Gastroesophageal sphincter (tissue), 4 donors: ENCODE results near the gene TCEAL2. TPM values are rescaled to one million over a fixed set of nuclear protein-coding genes. Genes with fewer than 3 reads are reported as not detected.
"Not testable (repeated sequence)": the region's sequence is repeated elsewhere in the genome, so short reads cannot be mapped to it uniquely, and the experiment has no call there.

Source experiments
- ATAC-seq: fragments of 150-250 bp; one replicate; pipeline ENCODE4 v1.9.1; 2016; ENCODE audit warnings: mild to moderate bottlenecking, moderate library complexity
- H3K27ac ChIP-seq, 4 donors: fragments of 200-600 bp; sonication (generic) in 3 of 4; 1 replicate in 3 of 4; 2 replicates in 1 of 4; pipeline ENCODE4 v1.5.1; 2016 to 2019
- H3K27me3 ChIP-seq: fragments of 200-600 bp; sonication (generic); one replicate; pipeline ENCODE4 v1.5.1; 2019
- H3K36me3 ChIP-seq, 2 donors: fragments of 200-600 bp; sonication (generic); one replicate each; pipeline ENCODE4 v1.5.1; 2019; ENCODE audit warnings: control low read depth in 1 of 2
- H3K4me1 ChIP-seq, 3 donors: fragments of 200-600 bp; sonication (generic); 1 replicate in 2 of 3; 2 replicates in 1 of 3; pipeline ENCODE4 v1.5.1; 2016 to 2019; ENCODE audit warnings: control low read depth in 2 of 3
- H3K4me3 ChIP-seq, 2 donors: fragments of 200-600 bp; sonication (generic); one replicate each; pipeline ENCODE4 v1.5.1; 2019; ENCODE audit warnings: mild to moderate bottlenecking in 1 of 2, moderate library complexity in 1 of 2
- H3K9me3 ChIP-seq, 3 donors: fragments of 200-600 bp; sonication (generic); one replicate each; pipeline ENCODE4 v1.5.1; 2017 to 2019; ENCODE audit warnings: control low read depth in 2 of 3
- EP300 ChIP-seq: sonication (generic); formaldehyde crosslinking; IDR thresholded peaks from one replicate; pipeline ENCODE4 v1.6.1; 2017; ENCODE audit warnings: antibody characterized with exemption, mild to moderate bottlenecking
- POLR2A ChIP-seq, 2 donors: fragments of 450-650 bp; IDR thresholded peaks; one replicate each; pipeline ENCODE4 v1.6.1; 2017; ENCODE audit warnings: antibody characterized with exemption in 2 of 2, mild to moderate bottlenecking in 2 of 2, moderate library complexity in 1 of 2
- POLR2AphosphoS5 ChIP-seq: sonication (generic); formaldehyde crosslinking; IDR thresholded peaks from one replicate; pipeline ENCODE4 v1.6.1; 2017; ENCODE audit warnings: antibody characterized with exemption
- WGBS, 2 donors: methylation state at CpG; one replicate each; pipeline ENCODE4 v1.1.5; 2018; ENCODE audit warnings: low coverage in 1 of 2; 5-methylcytosine and 5-hydroxymethylcytosine counted together
- total RNA-seq, 4 donors: library from RNA; depleted of rRNA; stranded (reverse); fragments of >200 nt; gene quantifications; one replicate each; pipeline ENCODE4 v1.1.0, GENCODE V29; 2016
- TF ChIP-seq, protein P1 (sequence below), 4 experiments: fragments of 200-600 bp in 2 of 4; fragments of 450-650 bp in 2 of 4; sonication (generic) in 1 of 4; IDR thresholded peaks; one replicate each; pipeline ENCODE4 v1.5.1; 2017 to 2019; ENCODE audit warnings: antibody characterized with exemption in 4 of 4, mild to moderate bottlenecking in 2 of 4, moderate library complexity in 2 of 4

The TCEAL2 gene
- 10 to 100 TPM; 25.3 to 40.4 (median 34.4) TPM for total RNA-seq

DNA sequence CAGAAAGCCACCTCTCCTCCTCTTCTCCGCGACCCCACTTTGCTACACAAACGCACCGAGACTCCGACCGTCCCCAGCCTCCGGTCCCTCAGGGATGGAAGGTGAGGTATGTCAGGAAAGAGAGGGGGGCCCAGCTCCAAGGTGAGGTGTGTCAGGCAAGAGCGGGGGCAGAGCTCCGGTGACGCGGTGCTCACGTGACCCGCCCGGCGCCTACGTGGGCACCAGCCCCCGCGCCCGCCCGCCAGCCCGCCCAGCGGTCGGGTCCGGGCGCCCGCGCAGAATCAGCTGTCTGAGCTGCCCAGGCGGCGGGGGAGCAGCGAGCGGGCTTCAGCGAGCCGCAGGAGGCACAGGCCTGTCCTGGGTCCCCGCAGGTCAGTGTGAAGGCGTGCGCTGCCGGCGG is at the start of gene TCEAL2:
TCEAL2 (plus strand) TSS at position 244 of the 400 bp plus-strand sequence. CDS start 1,152 bp downstream, outside the sequence.
- not testable (repeated sequence) for H3K4me1 ChIP-seq, H3K9me3 ChIP-seq, H3K27me3 ChIP-seq, H3K36me3 ChIP-seq
- no CpG with 5 or more reads among the region's 38 CpGs for WGBS, 2 donors
- Histone ChIP-seq H3K4me3 (peak within 1 kb of the TSS; percentile 49 to 69), H3K27ac (peak within 1 kb of the TSS; percentile 59 to 80 (median 76))
- ATAC-seq: peak; percentile 86

DNA sequence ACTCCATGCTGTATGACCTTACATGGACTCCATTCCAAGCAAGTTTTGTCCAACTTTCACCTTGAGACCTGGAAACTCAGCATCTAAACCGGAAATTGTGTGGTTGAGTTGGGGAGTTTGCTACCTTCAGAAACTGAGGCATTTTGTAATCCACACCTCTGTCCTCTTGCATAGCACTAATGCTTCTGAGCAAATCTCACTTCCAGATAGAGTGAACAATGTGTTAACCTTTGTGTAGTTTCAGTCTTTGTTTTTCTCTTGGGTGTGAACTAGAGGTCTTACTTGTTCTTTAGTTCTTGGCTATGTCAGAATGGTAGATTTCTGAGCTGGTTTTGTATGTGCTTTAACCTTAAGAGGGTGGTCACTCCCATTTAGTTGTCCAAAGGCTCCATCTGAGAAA is 48.1 kb upstream of the TCEAL2 start:
- H3K4me1 ChIP-seq: no peaks in the 10 kb centered on the region
- WGBS, 2 donors: 60% methylated on average over 1 of the region's 1 CpG; no CpG with 5 or more reads in 1 of the 2 donors
- no peak for ATAC-seq
- H3K27me3 ChIP-seq: no peaks in the 10 kb centered on the region
- H3K27ac ChIP-seq: no peak overlapping the region
- H3K4me3 ChIP-seq: no peak overlapping the region
- H3K9me3 ChIP-seq: no peaks in the 10 kb centered on the region
- no peaks in the 10 kb centered on the region for H3K36me3 ChIP-seq
- TF ChIP-seq POLR2AphosphoS5: no peak
- TF ChIP-seq, protein P1, sequence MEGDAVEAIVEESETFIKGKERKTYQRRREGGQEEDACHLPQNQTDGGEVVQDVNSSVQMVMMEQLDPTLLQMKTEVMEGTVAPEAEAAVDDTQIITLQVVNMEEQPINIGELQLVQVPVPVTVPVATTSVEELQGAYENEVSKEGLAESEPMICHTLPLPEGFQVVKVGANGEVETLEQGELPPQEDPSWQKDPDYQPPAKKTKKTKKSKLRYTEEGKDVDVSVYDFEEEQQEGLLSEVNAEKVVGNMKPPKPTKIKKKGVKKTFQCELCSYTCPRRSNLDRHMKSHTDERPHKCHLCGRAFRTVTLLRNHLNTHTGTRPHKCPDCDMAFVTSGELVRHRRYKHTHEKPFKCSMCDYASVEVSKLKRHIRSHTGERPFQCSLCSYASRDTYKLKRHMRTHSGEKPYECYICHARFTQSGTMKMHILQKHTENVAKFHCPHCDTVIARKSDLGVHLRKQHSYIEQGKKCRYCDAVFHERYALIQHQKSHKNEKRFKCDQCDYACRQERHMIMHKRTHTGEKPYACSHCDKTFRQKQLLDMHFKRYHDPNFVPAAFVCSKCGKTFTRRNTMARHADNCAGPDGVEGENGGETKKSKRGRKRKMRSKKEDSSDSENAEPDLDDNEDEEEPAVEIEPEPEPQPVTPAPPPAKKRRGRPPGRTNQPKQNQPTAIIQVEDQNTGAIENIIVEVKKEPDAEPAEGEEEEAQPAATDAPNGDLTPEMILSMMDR (IDR thresholded peaks at IDR 0.05): no peak

DNA sequence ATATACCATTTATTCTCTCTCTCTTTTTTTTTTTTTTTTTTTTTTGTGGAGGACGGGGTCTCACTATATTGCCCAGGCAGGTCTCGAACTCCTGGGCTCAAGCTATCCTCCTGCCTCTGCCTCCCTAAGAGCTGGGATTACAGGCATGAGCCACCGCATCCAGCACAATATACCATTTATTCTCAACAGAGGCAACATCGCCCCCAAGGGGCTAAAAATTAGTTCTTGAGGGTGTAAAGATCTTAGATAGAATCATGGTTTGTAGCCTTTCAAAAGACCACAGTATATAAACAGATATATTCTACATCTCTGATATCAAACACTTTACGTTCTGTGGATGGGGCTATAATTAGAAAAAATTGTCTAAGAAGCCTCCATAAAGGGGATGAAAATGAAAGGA is 39.8 kb upstream of the TCEAL2 start:
- ATAC-seq: no peak
- H3K4me1 ChIP-seq: no peaks in the 10 kb centered on the region
- 0 to 11% methylated on average over 1 of the region's 5 CpGs for WGBS, 2 donors
- no peaks in the 10 kb centered on the region for H3K27me3 ChIP-seq
- H3K4me3 ChIP-seq: no peak overlapping the region
- TF ChIP-seq POLR2A (IDR thresholded peaks at IDR 0.05): no peak
- TF ChIP-seq, protein P1 (IDR thresholded peaks at IDR 0.05): no peak
- TF ChIP-seq POLR2AphosphoS5: no peak
- TF ChIP-seq EP300: no peak
- H3K36me3 ChIP-seq: no peaks in the 10 kb centered on the region
- no peaks in the 10 kb centered on the region for H3K9me3 ChIP-seq
- no peak overlapping the region for H3K27ac ChIP-seq

DNA sequence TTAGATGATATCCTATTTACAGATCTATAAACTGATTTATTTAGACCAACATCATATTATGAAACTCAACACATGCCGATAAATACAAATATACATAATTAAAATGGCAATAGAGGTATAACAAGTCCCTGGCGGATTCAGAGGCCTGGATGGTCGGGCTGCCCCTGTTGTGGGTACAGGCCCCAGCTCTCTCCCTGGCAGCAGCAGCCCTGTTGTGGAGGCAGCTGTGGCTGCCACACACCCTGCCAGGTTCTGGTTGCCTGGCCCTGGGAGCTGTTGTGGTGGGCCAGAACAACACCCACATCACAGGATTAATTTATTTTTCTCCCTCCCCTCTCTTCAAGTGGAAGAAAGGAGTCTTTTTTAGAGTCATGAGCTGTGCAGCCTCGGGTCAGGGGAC is 12.1 kb upstream of the TCEAL2 start:
- 89% methylated on average over 3 of the region's 4 CpGs; no CpG with 5 or more reads in 1 of the 2 donors for WGBS, 2 donors
- no peak overlapping the region for H3K27ac ChIP-seq
- H3K4me3 ChIP-seq: no peak overlapping the region
- no peaks in the 10 kb centered on the region for H3K27me3 ChIP-seq
- no peaks in the 10 kb centered on the region for H3K9me3 ChIP-seq
- H3K4me1 ChIP-seq: no peaks in the 10 kb centered on the region
- no peak for ATAC-seq
- H3K36me3 ChIP-seq: no peaks in the 10 kb centered on the region
- TF ChIP-seq POLR2A (IDR thresholded peaks at IDR 0.05): no peak
- TF ChIP-seq, protein P1 (IDR thresholded peaks at IDR 0.05): no peak
- no peak for TF ChIP-seq POLR2AphosphoS5
- no peak for TF ChIP-seq EP300

DNA sequence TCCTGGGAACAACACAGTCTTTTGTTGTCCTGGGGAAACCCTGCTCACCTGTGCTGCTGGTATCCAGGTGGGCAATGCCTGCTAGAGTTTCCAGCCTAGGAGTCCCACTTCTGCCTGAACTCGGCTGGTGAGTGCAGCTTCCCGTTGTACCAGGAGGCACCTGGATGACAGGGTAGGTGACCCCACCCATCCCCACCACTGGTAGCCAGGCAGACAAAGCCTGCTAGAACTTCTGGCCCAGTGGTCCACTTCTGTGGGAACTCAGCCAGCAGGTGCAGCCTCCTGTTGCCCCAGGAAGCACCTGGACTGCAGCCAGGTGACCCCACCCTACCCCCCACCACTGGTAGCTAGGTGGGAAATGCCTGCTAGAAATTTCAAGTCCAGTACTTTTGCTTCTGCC is 9.7 kb upstream of the TCEAL2 start:
- no peak overlapping the region for H3K27ac ChIP-seq
- no peak for ATAC-seq
- H3K9me3 ChIP-seq: no peaks in the 10 kb centered on the region
- no peak overlapping the region for H3K4me3 ChIP-seq
- TF ChIP-seq POLR2AphosphoS5 (no peak), POLR2A (IDR thresholded peaks at IDR 0.05) (no peak), EP300 (no peak)
- TF ChIP-seq, protein P1 (IDR thresholded peaks at IDR 0.05): no peak
- no peaks in the 10 kb centered on the region for H3K4me1 ChIP-seq
- no peaks in the 10 kb centered on the region for H3K36me3 ChIP-seq
- no CpG with 5 or more reads among the region's 2 CpGs for WGBS, 2 donors
- H3K27me3 ChIP-seq: no peaks in the 10 kb centered on the region

DNA sequence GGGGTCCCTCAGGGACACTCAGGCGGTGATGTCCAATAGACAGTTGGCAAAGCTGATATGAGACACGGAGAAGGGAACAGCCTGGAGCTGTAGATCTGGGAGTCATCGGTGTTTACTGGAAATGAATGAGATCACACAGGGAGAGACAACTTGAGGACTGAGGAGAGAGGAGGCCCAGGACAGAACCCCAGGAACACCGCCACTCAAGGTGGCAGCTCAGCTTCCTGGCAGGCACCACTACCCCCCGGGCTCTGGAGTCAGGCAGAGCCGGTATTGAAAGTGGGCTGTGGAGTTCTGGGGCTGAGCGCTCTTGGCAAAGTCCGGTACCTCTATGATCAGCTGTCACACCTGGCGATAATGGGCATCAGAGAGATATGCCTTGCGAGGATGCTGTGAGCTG is 465 bp upstream of the TCEAL2 start:
- peak; percentile 54 for ATAC-seq
- H3K4me3 ChIP-seq: peak overlapping the region; percentile 38 to 49

DNA sequence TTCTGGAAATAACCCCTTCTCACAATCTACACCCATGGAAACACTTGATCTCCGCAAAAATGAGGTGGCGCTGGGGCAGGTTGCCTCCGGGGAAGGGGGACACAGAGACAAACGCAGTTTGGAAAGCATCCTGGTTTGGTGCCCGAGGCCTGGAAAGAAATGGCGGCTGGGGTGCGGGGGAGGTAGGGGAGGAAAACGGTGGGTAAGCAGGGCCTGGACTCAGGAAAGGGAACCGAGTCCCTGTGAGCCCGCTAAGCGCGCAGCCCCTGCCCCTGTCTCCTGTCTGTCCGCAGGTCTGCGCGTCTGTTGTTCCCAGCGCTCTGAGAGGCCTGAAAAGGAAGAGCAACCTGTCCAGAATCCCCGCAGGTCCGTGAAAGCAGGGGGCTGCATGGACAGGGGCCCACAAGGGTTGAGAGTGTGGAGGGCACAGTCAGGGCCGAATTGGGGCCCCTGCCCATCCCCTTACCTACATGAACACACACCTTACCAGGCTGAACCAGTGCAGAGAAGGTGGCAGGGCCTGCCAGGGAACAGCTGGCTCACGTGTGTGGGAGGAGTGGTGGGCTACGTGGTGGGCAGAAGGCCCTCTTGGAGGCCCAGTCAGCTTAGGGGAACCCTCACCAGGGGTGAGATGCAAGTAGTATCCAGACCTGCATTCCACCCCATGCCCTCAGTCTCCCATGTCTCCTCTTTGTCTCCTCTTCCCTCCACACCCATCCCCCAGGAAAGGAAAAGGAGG is 770 bp downstream of the TCEAL2 start:
- H3K4me1 ChIP-seq, ATAC-seq, H3K36me3 ChIP-seq, H3K27me3 ChIP-seq, H3K9me3 ChIP-seq: not testable (repeated sequence)
- 30% methylated on average over 3 of the region's 21 CpGs; no CpG with 5 or more reads in 1 of the 2 donors for WGBS, 2 donors
- peak overlapping the region; percentile 43 to 80 (median 76) for H3K27ac ChIP-seq
- H3K4me3 ChIP-seq: peak overlapping the region; percentile 49 to 69

More for the DNA sequence above, 465 bp upstream of the TCEAL2 start:
- not testable (repeated sequence) for H3K36me3 ChIP-seq, H3K27me3 ChIP-seq, H3K4me1 ChIP-seq, H3K9me3 ChIP-seq
- 40% methylated on average over 1 of the region's 10 CpGs; no CpG with 5 or more reads in 1 of the 2 donors for WGBS, 2 donors
- H3K27ac ChIP-seq: peak overlapping the region; percentile 49 to 80 (median 67)
